ENCODE measurements around the gene IFNL4.
"Not testable (repeated sequence)": the region's sequence is repeated elsewhere in the genome, so short reads cannot be mapped to it uniquely, and the experiment has no call there.

The IFNL4 gene

GRCh38 chr19:39219108-39219507 lies 29.5 kb downstream of the IFNL4 start:
- DNase-seq (ENCODE audit: low read depth) = not testable (repeated sequence)

GRCh38 chr19:39218230-39219007 lies 30.2 kb downstream of the IFNL4 start:
- no peak for DNase-seq (ENCODE audit: low read depth)

DNA sequence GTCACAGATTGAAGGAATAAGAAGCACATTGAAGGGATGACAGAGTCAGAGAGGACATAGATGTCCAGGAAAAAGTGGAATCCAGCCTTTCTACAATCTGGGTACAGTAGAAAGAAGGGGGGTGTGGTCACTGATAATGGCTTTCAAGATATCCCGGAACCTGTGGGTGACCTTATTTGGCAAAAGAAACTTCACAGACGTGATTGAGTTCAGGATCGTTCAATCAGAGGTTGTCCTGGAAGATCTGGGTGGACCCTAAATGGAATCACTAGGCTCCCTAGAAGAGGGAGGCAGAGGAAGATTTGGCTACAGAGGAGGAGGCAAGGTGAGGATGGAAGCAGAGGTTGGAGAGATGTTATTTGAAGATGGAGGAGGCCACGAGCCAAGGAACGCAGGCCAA lies 31.6 kb downstream of the IFNL4 start:
- no peak for DNase-seq (ENCODE audit: low read depth)

GRCh38 chr19:39215323-39215722 lies 33.3 kb downstream of the IFNL4 start:
- not testable (repeated sequence) for DNase-seq (ENCODE audit: low read depth)

GRCh38 chr19:39212375-39212742 lies 36.3 kb downstream of the IFNL4 start:
- DNase-seq (ENCODE audit: low read depth) = peak; percentile 22

DNA sequence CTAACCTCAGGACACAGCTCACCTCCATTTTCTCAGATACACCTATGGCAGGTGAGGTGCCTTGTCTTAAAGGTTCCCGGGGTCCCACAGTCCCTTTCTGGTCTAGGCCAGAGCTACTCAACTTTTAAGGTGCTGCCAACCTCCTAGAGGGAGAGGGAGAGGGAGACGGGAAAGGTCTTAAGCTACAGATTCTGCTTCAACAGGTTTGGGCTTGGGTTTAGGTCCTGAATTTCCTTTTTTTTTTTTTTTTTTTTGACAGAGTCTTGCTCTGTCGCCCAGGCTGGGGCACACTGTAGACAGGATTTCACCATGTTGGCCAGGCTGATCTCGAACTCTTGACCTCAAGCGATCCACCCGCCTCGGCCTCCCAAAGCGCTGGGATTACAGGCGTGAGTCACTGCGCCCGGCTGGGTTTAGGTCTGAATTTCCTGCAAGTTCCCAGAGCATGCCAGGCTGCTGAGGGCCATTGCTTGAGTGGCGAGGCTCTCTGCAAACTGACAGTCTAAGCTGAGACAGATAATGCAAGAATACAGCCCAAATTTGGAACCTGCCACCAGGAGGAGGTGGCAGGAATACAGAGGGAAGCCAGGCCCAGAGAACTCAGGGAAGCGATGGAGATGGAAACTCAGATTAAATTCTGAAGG lies 36.8 kb downstream of the IFNL4 start:
- DNase-seq (ENCODE audit: low read depth) = no peak

GRCh38 chr19:39209196-39209595 lies 39.5 kb downstream of the IFNL4 start:
- no peak for DNase-seq (ENCODE audit: low read depth)

GRCh38 chr19:39208175-39208795 lies 40.4 kb downstream of the IFNL4 start:
- no peak for DNase-seq (ENCODE audit: low read depth)

GRCh38 chr19:39207293-39207836 lies 41.3 kb downstream of the IFNL4 start:
- no peak for DNase-seq (ENCODE audit: low read depth)

DNA sequence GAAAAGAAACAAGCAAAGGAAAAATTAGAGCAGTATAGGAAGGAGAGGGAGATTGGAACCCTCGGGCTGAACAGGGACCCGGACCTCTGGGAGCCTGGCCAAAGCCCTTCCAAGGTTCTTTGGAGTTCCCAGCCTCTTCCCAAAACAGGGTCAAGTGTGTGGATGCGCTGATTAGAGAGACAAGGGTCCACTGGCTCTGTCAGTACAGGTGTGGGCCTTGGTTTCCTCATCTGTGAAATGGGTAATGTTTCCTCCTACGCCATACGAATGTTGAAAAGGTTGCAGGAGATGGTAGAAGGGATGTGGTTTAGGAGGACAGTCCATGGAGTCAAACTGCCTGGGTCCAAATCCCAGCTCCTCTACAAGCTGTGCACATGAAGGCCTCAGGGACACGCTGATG lies 42.5 kb downstream of the IFNL4 start:
- no peak for DNase-seq (ENCODE audit: low read depth)

- DNase-seq (ENCODE audit: low read depth) = no peak
These were observed 43.2 kb downstream of the IFNL4 start for GRCh38 chr19:39205449-39205764.

- no peak for DNase-seq (ENCODE audit: low read depth)
These were observed 45.0 kb downstream of the IFNL4 start, which contains the start of gene SYCN for GRCh38 chr19:39203372-39204341. TSS of gene SYCN (minus strand) at chr19:39204263. CDS start at chr19:39204254, 9 bp downstream.

- DNase-seq (ENCODE audit: low read depth) = no peak
These were observed 45.7 kb downstream of the IFNL4 start for GRCh38 chr19:39202998-39203355.

- no peak for DNase-seq (ENCODE audit: low read depth)
These were observed 47.9 kb downstream of the IFNL4 start for GRCh38 chr19:39200803-39201115.

GRCh38 chr19:39200066-39200802 lies 48.4 kb downstream of the IFNL4 start:
- DNase-seq (ENCODE audit: low read depth) = no peak

DNA sequence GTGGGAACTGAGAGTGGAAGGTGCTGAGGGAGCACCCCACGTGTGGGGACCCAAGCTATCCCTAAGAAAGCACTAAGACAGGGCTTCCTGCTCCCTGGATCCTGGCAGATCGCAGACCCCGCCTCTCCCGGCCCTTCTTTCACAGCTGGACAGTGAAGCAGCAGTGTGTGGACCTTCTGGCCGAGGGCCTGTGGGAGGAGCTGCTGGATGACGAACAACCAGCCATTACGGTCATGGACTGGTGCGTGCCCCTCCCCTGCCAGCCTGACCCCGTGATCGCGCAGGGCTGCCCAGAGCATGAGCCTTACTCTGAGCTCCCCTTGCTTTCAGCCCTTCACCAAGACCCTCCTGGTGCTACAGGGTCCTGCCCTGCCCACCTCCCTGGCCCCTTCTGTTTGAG lies 49.6 kb downstream of the IFNL4 start:
- no peak for DNase-seq (ENCODE audit: low read depth)

GRCh38 chr19:39197808-39198207 lies 50.8 kb downstream of the IFNL4 start:
- no peak for DNase-seq (ENCODE audit: low read depth)

- DNase-seq (ENCODE audit: low read depth) = no peak
These were observed 51.6 kb downstream of the IFNL4 start, which contains the start of gene NCCRP1 for GRCh38 chr19:39196860-39197562. TSS of gene NCCRP1 (plus strand) at chr19:39196964. CDS start at chr19:39196983, 19 bp downstream.

DNA sequence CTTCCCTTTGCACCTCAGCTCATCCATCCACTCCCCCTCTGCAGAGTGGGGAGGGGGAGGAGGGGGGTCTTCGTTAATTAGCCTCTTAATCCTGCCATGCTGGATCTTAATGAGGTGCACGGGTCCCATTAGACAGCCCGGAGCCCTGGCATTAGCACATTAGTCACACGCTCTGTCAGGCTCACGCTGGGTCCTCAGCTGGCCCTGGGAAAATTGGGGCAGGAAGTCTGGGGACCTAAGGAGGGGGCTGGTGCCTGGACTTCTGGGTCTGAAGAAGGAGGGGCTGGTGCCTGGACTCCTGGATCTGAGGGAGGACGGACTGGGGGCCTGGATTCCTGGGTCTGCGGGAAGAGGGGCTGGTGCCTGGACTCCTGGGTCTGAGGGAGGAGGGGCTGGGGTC lies 52.3 kb downstream of the IFNL4 start:
- no peak for DNase-seq (ENCODE audit: low read depth)

Data from stimulated activated CD8-positive, alpha-beta memory T cell treated with anti-CD3 and anti-CD28 coated beads, Interleukin-12 subunit alpha, Interleukin-12 subunit beta, amount 100 ng/mL, for 4 hours (primary cell).